ENCODE data around the gene SLC19A1. TPM values are rescaled to one million over a fixed set of nuclear protein-coding genes. Genes with fewer than 3 reads are reported as not detected.
"Not testable (repeated sequence)": the region's sequence is repeated elsewhere in the genome, so short reads cannot be mapped to it uniquely, and the experiment has no call there.

The SLC19A1 gene
- total and polyA plus RNA-seq, 7 donors, result 1.4 to 3.8 (median 2.3) TPM

DNA sequence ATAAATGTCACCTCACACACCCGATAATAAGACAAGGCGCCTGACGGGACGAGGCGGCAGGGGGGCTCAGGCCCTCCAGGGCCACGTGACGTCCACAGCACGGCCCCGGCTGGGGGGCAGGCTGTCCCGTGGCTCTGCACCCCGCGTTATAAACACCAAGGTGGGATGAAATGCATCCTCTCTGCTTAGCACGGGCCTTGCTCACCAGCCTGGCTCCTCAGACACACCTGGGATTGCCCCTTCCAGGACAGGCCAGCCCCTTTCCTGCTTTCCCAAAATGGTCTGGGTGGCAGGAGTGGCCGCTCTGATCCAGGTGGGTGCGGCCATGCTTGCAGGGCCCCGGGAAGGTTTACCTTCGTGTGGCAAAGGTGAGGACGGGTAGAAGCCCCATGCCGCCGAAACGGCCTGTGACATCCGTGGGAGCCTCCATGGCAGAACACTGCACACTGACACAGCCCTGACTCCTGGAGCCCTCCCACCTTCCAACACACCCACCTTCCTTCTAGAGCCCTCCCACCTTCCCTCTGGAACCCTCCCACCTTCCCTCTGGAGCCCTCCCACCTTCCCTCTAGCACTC, 35.9 kb downstream of the SLC19A1 start:
- TF ChIP-seq, protein P1, sequence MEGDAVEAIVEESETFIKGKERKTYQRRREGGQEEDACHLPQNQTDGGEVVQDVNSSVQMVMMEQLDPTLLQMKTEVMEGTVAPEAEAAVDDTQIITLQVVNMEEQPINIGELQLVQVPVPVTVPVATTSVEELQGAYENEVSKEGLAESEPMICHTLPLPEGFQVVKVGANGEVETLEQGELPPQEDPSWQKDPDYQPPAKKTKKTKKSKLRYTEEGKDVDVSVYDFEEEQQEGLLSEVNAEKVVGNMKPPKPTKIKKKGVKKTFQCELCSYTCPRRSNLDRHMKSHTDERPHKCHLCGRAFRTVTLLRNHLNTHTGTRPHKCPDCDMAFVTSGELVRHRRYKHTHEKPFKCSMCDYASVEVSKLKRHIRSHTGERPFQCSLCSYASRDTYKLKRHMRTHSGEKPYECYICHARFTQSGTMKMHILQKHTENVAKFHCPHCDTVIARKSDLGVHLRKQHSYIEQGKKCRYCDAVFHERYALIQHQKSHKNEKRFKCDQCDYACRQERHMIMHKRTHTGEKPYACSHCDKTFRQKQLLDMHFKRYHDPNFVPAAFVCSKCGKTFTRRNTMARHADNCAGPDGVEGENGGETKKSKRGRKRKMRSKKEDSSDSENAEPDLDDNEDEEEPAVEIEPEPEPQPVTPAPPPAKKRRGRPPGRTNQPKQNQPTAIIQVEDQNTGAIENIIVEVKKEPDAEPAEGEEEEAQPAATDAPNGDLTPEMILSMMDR (IDR thresholded peaks at IDR 0.05), result no peak
- no peak overlapping the region for H3K4me3 ChIP-seq
- 85 to 86% (median 86%) methylated on average over 22 of the region's 22 CpGs for WGBS, 3 donors
- intact Hi-C loops (cut with DNase I), result no loop called here
- peaks cover 0 to 2% (median 0%) of the 10 kb centered on the region in 3 donors for H3K27me3 ChIP-seq (ENCODE audit: insufficient read depth in 3 of 3, low read length in 2 of 3)
- H3K36me3 ChIP-seq (ENCODE audit: insufficient read depth in 1 of 2, low read depth in 1 of 2), result no peaks in the 10 kb centered on the region
- DNase-seq (peak; percentile 9 to 41), ATAC-seq (no peak)
- no peaks in the 10 kb centered on the region for H3K9me3 ChIP-seq
- no peak overlapping the region for H3K27ac ChIP-seq
- H3K4me1 ChIP-seq, result no peaks in the 10 kb centered on the region

DNA sequence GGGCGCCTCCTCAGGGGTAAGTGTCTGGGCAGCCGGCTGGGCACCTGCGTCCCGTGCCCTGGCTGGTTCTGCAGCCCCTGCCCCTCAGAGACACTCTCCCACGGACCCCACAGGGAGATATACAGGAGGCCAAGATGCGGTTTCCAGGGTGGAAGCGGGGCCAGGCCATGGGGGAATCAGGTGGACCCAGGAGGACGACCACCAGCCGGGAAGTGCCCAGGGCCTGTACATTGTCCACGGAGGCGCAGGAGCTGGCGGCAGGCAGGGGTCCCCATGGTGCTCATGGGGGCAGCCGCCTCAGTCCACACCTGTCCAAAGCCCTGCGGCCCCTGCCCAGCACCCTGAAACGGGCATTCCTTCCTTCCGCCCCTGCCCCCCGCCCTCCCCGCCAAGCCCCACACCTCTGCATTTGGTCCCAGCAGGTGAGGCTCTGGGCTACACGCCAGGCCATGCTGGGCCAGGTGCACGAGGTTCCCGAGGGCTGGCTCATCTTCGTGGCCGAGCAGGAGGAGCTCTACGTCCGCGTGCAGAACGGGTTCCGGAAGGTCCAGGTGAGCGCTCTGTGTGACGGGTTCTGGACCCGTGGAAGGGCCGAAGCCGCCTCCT, 36.7 kb downstream of the SLC19A1 start:
- ATAC-seq (no peak), DNase-seq (peak; percentile 9 to 46)
- Histone ChIP-seq H3K27ac (no peak overlapping the region), H3K27me3 (ENCODE audit: insufficient read depth in 3 of 3, low read length in 2 of 3) (peaks cover 0 to 2% (median 0%) of the 10 kb centered on the region in 3 donors), H3K36me3 (ENCODE audit: insufficient read depth in 1 of 2, low read depth in 1 of 2) (no peaks in the 10 kb centered on the region), H3K4me1 (no peaks in the 10 kb centered on the region), H3K9me3 (no peaks in the 10 kb centered on the region), H3K4me3 (no peak overlapping the region)
- TF ChIP-seq, protein P1 (IDR thresholded peaks at IDR 0.05), result no peak
- WGBS, 3 donors, result 84 to 86% (median 84%) methylated on average over 28 to 33 of the region's 33 CpGs
- intact Hi-C loops (cut with DNase I), result no loop called here

DNA sequence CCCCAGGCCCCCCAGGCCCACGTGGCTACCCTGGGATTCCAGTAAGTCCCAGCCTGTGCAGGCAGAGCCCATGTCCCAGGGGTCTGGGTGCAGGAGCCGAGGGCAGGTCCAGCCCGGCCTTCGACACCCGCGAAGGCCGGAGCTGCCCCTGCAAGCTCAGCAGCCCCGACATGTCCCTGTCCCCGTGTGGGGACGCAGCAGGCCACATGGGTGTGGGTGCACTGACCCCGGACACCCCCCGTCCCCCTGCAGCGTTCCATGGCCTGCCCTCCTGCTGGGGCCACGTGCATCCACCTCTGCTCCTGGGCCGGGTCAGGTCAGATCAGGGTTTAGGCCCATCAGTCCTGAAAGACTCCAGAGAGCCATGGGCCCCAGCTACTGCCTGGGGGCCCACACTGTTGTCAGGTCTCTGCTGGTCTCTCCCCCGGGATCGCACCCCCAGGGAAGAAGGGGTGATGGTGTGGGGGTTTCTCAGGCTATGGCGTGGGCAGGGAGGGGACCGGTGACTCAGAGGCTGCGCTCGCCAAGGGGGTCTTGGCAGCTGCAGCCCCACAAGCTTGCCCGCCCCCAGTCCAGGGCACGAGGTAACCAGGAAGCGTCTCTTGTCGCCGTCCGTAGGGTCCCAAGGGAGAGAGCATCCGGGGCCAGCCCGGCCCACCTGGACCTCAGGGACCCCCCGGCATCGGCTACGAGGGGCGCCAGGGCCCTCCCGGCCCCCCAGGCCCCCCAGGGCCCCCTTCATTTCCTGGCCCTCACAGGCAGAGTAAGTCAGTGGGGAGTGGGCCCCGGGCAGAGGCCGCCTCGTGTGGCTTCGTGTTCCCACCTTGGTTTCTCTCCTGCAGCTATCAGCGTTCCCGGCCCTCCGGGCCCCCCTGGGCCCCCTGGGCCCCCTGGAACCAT, 37.5 kb downstream of the SLC19A1 start:
- DNase-seq (peak; percentile 12 to 41), ATAC-seq (no peak)
- Histone ChIP-seq H3K36me3 (ENCODE audit: insufficient read depth in 1 of 2, low read depth in 1 of 2) (no peaks in the 10 kb centered on the region), H3K27ac (no peak overlapping the region), H3K4me3 (no peak overlapping the region), H3K4me1 (no peaks in the 10 kb centered on the region), H3K9me3 (no peaks in the 10 kb centered on the region), H3K27me3 (ENCODE audit: insufficient read depth in 3 of 3, low read length in 2 of 3) (peaks cover 0 to 2% (median 0%) of the 10 kb centered on the region in 3 donors)
- intact Hi-C loops (cut with DNase I), result no loop called here
- TF ChIP-seq, protein P1 (IDR thresholded peaks at IDR 0.05), result no peak
- WGBS, 3 donors, result 80 to 85% (median 81%) methylated on average over 28 to 41 of the region's 41 CpGs

DNA sequence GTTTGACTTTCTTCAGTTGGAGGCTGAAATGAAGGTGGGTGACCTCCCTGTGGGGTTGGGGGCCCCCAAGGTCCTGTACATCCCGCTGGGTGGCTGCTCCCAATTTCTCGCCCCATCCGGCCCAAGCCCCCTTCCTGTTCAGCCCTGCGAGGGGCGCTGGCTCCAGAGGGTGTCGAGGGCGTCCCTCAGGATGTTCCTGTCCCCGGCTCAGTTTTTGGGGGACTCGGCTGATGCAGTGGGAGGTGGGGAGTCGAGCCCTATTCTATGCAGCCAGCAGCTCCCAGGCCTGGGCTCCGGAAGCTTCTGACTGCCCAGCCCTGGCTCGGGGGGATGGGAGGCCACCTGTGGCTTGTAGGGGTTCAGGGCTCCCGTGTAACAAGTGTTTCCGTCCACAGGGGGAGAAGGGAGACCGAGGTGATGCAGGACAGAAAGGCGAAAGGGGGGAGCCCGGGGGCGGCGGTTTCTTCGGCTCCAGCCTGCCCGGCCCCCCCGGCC, 38.2 kb downstream of the SLC19A1 start:
- 86 to 93% (median 87%) methylated on average over 21 to 22 of the region's 22 CpGs for WGBS, 3 donors
- H3K4me3 ChIP-seq, result no peak overlapping the region
- peaks cover 0 to 2% (median 0%) of the 10 kb centered on the region in 3 donors for H3K27me3 ChIP-seq (ENCODE audit: insufficient read depth in 3 of 3, low read length in 2 of 3)
- H3K36me3 ChIP-seq (ENCODE audit: insufficient read depth in 1 of 2, low read depth in 1 of 2), result no peaks in the 10 kb centered on the region
- TF ChIP-seq, protein P1 (IDR thresholded peaks at IDR 0.05), result no peak
- intact Hi-C loops (cut with DNase I), result no loop called here
- ATAC-seq (no peak), DNase-seq (peak; percentile 5 to 46)
- no peaks in the 10 kb centered on the region for H3K4me1 ChIP-seq
- H3K27ac ChIP-seq, result no peak overlapping the region
- no peaks in the 10 kb centered on the region for H3K9me3 ChIP-seq

DNA sequence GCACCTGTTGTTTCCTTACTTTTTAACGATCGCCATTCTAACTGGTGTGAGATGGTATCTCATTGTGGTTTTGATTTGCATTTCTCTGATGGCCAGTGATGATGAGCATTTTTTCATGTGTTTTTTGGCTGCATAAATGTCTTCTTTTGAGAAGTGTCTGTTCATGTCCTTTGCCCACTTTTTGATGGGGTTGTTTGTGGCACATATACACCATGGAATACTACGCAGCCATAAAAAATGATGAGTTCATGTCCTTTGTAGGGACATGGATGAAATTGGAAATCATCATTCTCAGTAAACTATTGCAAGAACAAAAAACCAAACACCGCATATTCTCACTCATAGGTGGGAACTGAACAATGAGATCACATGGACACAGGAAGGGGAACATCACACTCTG, 39.0 kb downstream of the SLC19A1 start:
- DNase-seq; ATAC-seq; H3K36me3 ChIP-seq (ENCODE audit: insufficient read depth in 1 of 2, low read depth in 1 of 2); H3K27ac ChIP-seq; H3K4me3 ChIP-seq; H3K9me3 ChIP-seq; H3K4me1 ChIP-seq; intact Hi-C loops (cut with DNase I); H3K27me3 ChIP-seq (ENCODE audit: insufficient read depth in 3 of 3, low read length in 2 of 3): not testable (repeated sequence)
- WGBS, 3 donors, result 89 to 93% (median 90%) methylated on average over 3 of the region's 4 CpGs
